HG03442 (cell line): ENCODE results near the gene ANKRD12.

Experiments used
- ATAC-seq: cut with Tn5 transposase; IDR thresholded peaks from one replicate; pipeline ENCODE4 v1.9.1; 2021; ENCODE audit warnings: mild to moderate bottlenecking, moderate library complexity; ENCODE audit not compliant: unreplicated experiment

Gene ANKRD12

DNA sequence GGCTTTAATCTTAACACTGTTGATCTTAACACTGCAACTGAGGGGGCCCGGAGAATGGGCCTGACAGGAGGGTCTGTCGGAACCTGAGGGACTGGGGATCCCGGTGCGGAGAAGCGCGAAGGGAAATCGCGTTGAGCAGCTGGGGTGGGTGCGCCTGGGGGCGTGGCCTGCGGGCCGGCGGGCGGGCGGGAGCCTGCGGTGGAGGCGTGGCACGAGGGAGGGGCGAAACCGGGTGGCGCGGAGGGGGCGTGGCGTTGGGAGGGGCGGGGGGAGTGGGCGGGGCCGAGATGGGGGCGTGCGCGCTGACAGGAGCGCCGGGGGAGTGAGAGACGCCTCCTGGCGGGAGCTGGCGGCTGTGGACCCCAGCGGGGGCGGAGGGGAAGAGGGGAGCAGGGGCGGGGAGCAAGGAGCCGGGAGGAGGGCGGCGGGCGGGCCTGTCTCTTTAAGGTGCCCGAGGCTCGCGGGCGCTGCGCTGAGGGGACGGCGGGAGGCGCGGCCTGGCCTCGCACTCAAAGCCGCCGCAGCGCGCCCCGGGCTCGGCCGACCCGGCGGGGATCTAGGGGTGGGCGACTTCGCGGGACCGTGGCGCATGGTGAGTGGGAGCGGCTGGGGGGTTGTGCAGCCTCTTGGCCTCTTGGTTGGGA lies 197.9 kb downstream of the ANKRD12 start, which contains the start of gene TWSG1:
TSS of gene TWSG1 (plus strand) at position 445 of the 644 bp plus-strand sequence. CDS start 2,457 bp downstream, outside the sequence.
- peak; percentile 73 for ATAC-seq

DNA sequence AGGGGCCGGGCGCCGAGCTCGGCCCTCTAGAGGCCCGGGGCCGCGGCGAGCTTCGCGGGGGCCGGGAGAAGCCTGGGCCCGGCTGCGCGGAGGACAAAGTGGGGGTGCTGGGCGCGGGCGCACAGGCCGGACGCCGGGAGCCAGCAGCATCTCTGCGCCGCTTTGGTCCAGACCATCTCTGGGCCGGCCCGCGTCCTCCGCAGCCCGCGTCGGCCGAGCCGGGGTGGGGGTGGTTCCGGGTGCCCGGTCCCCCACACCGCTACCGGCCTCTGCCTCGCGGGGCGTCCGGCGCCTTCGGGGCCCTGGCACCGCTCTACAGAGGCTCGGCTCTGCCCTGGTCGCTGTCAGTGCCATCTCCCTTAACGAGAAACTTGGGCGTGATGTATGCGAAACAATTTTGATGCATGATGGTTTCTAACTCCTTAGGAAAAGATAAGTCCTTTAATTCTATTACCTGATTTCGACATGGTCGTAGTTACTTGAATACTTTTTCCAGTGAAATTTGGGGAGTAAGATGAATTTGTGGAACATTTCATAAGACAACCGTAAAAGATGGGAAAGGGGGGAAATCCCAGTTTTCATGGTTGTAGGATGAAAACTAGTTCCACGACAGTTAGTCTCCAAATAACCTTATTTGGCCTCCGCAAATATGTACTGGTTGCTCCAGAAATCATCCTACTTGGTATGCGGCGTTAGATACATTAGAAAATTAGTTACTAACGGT lies 198.6 kb downstream of the ANKRD12 start:
- ATAC-seq: peak; percentile 32
